HCT116 (cell line): ENCODE measurements around the gene YIF1B. TPM values are rescaled to one million over a fixed set of nuclear protein-coding genes. Genes with fewer than 3 reads are reported as not detected.

Source experiments
- ATAC-seq: fragments of 200-7000 bp; cut with Tn5 transposase; 2 replicates; pipeline ENCODE4 v1.9.1; 2020; ENCODE audit warnings: mild to moderate bottlenecking, moderate library complexity
- BruUV-seq: library from RNA; stranded (reverse); fragments of 400-500 nt; replicated peaks from 2 replicates; lab custom pipeline; 2021; lab: Mats Ljungman, UMichigan
- CTCF ChIA-PET: fragments of 300-600 bp; sonication (Branson Sonifier 250); formaldehyde crosslinking; loops from one replicate; lab custom pipeline; 2021; ENCODE audit warnings: antibody characterized with exemption; lab: Charles Lee
- POLR2A ChIA-PET: fragments of 300-600, 350-600 bp; sonication (Branson Sonifier 250); formaldehyde crosslinking; loops from one replicate; lab custom pipeline; 2021; ENCODE audit warnings: antibody characterized with exemption; lab: Charles Lee
- RAD21 ChIA-PET, 2 experiments: fragments of 300-600 bp; sonication (Branson Sonifier 250); formaldehyde crosslinking; loops; one replicate each; lab custom pipeline; 2023; ENCODE audit warnings: low total read pairs in 2 of 2; ENCODE audit not compliant: uncharacterized antibody in 2 of 2, unreplicated experiment in 2 of 2, low non-redundant PET in 1 of 2; lab: Charles Lee
- DNase-seq: peaks from one replicate; pipeline ENCODE4 v3.0.0-alpha.2; 2010; ENCODE audit warnings: low read depth, low spot score
- H2AFZ ChIP-seq: fragments of 200-600 bp; shearing (Covaris generic), sonication (generic); 2 replicates; pipeline ENCODE4 v1.6.1; 2017; ENCODE audit warnings: low read depth, mixed run types, mixed read lengths, antibody characterized with exemption, low read length; ENCODE audit not compliant: poor library complexity, severe bottlenecking
- H3K27ac ChIP-seq: 2 replicates; pipeline ENCODE4 v1.5.1; 2012; ENCODE audit warnings: low read depth, low read length
- H3K27me3 ChIP-seq: fragments of 200-600 bp; sonication (generic); 2 replicates; pipeline ENCODE4 v1.6.1; 2016; ENCODE audit warnings: mixed run types, low read length, mixed read lengths; ENCODE audit not compliant: insufficient read depth
- H3K36me3 ChIP-seq, 2 experiments: fragments of 200-500 bp in 1 of 2; fragments of 200-600 bp in 1 of 2; sonication (Bioruptor generic) in 1 of 2; sonication (generic) in 1 of 2; 2 replicates each; pipeline versions ENCODE4 v1.5.1 to v1.6.1; 2014 to 2016; ENCODE audit warnings: low read length in 2 of 2, inconsistent platforms in 1 of 2, mixed read lengths in 1 of 2, mixed run types in 1 of 2; ENCODE audit not compliant: insufficient read depth in 2 of 2, control insufficient read depth in 1 of 2
- H3K4me1 ChIP-seq, 2 experiments: fragments of 200-600 bp in 1 of 2; sonication (generic) in 1 of 2; 2 replicates each; pipeline versions ENCODE4 v1.5.1 to v1.6.1; 2012 to 2017; ENCODE audit warnings: low read length in 2 of 2, inconsistent platforms in 1 of 2, mild to moderate bottlenecking in 1 of 2, mixed read lengths in 1 of 2, mixed run types in 1 of 2, moderate library complexity in 1 of 2; ENCODE audit not compliant: insufficient read depth in 2 of 2, control insufficient read depth in 1 of 2
- H3K4me2 ChIP-seq: fragments of 200-600 bp; sonication (generic); 2 replicates; pipeline ENCODE4 v1.6.1; 2017; ENCODE audit warnings: mixed run types, low read length, mixed read lengths
- H3K4me3 ChIP-seq, 2 experiments: fragments of 200-600 bp in 1 of 2; sonication (generic) in 1 of 2; replicated peaks in 1 of 2; 2 replicates each; pipeline ENCODE4 v1.5.1; 2011 to 2016; ENCODE audit warnings: low read length in 2 of 2, control low read depth in 1 of 2, low read depth in 1 of 2, mild to moderate bottlenecking in 1 of 2, mixed read lengths in 1 of 2, mixed run types in 1 of 2
- H3K79me2 ChIP-seq: fragments of 200-600 bp; sonication (generic); 2 replicates; pipeline ENCODE4 v1.6.1; 2017; ENCODE audit warnings: mild to moderate bottlenecking, mixed run types, low read length, moderate library complexity, mixed read lengths; ENCODE audit not compliant: insufficient read depth
- H3K9ac ChIP-seq: fragments of 200-600 bp; sonication (generic); 2 replicates; pipeline ENCODE4 v1.6.1; 2016; ENCODE audit warnings: low read length, mixed read lengths
- H3K9me2 ChIP-seq: fragments of 200-600 bp; sonication (generic), shearing (Covaris generic); 2 replicates; pipeline ENCODE4 v1.6.1; 2017; ENCODE audit warnings: mixed run types, mild to moderate bottlenecking, moderate library complexity; ENCODE audit not compliant: insufficient read depth
- H3K9me3 ChIP-seq, 2 experiments: fragments of 200-500 bp in 1 of 2; fragments of 200-600 bp in 1 of 2; sonication (Bioruptor generic) in 1 of 2; sonication (generic) in 1 of 2; 2 replicates each; pipeline ENCODE4 v1.6.1; 2014 to 2017; ENCODE audit warnings: low read length in 2 of 2, mixed read lengths in 2 of 2, inconsistent platforms in 1 of 2, low read depth in 1 of 2, mild to moderate bottlenecking in 1 of 2, mixed run types in 1 of 2, moderate library complexity in 1 of 2; ENCODE audit not compliant: control insufficient read depth in 1 of 2, insufficient read depth in 1 of 2
- H4K20me1 ChIP-seq: fragments of 200-600 bp; sonication (generic), shearing (Covaris generic); 2 replicates; pipeline ENCODE4 v1.6.1; 2017; ENCODE audit warnings: mixed run types, mild to moderate bottlenecking, moderate library complexity; ENCODE audit not compliant: insufficient read depth
- ATF3 ChIP-seq: IDR thresholded peaks from 2 replicates; pipeline ENCODE4 v1.6.1; 2012
- CEBPB ChIP-seq: IDR thresholded peaks from 2 replicates; pipeline ENCODE4 v1.6.1; 2012; ENCODE audit warnings: low read depth
- CTCF ChIP-seq, 3 experiments: fragments of 200-600 bp in 1 of 3; sonication (generic) in 1 of 3; IDR thresholded peaks in 2 of 3; conservative IDR thresholded peaks in 1 of 3; 2 replicates each; pipeline ENCODE4 v1.5.1; 2012 to 2017; ENCODE audit warnings: low read depth in 2 of 3, low read length in 2 of 3, antibody characterized with exemption in 1 of 3, borderline replicate concordance in 1 of 3, control low read depth in 1 of 3, mild to moderate bottlenecking in 1 of 3, mixed read lengths in 1 of 3, mixed run types in 1 of 3, moderate library complexity in 1 of 3; ENCODE audit not compliant: insufficient read depth in 1 of 3
- ELF1 ChIP-seq: IDR thresholded peaks from 2 replicates; pipeline ENCODE4 v1.6.1; 2012; ENCODE audit warnings: low read depth, borderline replicate concordance
- EZH2 ChIP-seq: fragments of 200-600 bp; sonication (generic); IDR thresholded peaks from 2 replicates; pipeline ENCODE4 v1.6.1; 2017; ENCODE audit warnings: antibody characterized with exemption, mixed run types
- FOSL1 ChIP-seq: IDR thresholded peaks from 2 replicates; pipeline ENCODE4 v1.6.1; 2012; ENCODE audit warnings: low read depth
- JUND ChIP-seq: IDR thresholded peaks from 2 replicates; pipeline ENCODE4 v1.6.1; 2012
- MAX ChIP-seq: IDR thresholded peaks from 2 replicates; pipeline ENCODE4 v1.6.1; 2012
- POLR2A ChIP-seq: IDR thresholded peaks from 2 replicates; pipeline ENCODE4 v1.7.0; 2011; ENCODE audit warnings: borderline replicate concordance; ENCODE audit not compliant: insufficient read depth, insufficient read length; ENCODE audit errors: extremely low read depth
- RAD21 ChIP-seq: IDR thresholded peaks from 2 replicates; pipeline ENCODE4 v1.6.1; 2012; ENCODE audit warnings: low read depth, mild to moderate bottlenecking
- REST ChIP-seq: IDR thresholded peaks from 2 replicates; pipeline ENCODE4 v1.6.1; 2012; ENCODE audit warnings: low read depth
- SP1 ChIP-seq: IDR thresholded peaks from 2 replicates; pipeline ENCODE4 v1.6.1; 2012; ENCODE audit warnings: low read depth
- TCF7L2 ChIP-seq: IDR thresholded peaks from 2 replicates; pipeline ENCODE4 v1.7.0; 2011; ENCODE audit warnings: borderline replicate concordance, inconsistent platforms; ENCODE audit not compliant: insufficient read depth, insufficient read length; ENCODE audit errors: extremely low read depth
- ZFX ChIP-seq: fragments of 450-650 bp; IDR thresholded peaks from 2 replicates; pipeline ENCODE4 v1.6.1; 2017
- intact Hi-C: fragments of 100-400 bp; cut with micrococcal nuclease; formaldehyde crosslinking; loops from 2 replicates; pipeline ENCODE4 v1.10.0; 2022
- total RNA-seq: library from RNA; stranded (reverse); gene quantifications from one replicate; pipeline ENCODE4 v1.2.1, GENCODE V29; 2021; ENCODE audit not compliant: unreplicated experiment

Gene YIF1B
- total RNA-seq, 1 experiment from 2014 or later: 67.5 TPM

GRCh38 chr19:38276942-38277517 is 38.7 kb downstream of the YIF1B start:
- peaks cover 6 to 27% of the 10 kb centered on the region in 2 experiments; a peak in 3 of 4 replicates for H3K36me3 ChIP-seq
- H3K79me2 ChIP-seq: peaks cover 100% of the 10 kb centered on the region

GRCh38 chr19:38274739-38275138 is 41.0 kb downstream of the YIF1B start:
- ChIA-PET RAD21 (no interaction called here), POLR2A (no interaction called here), CTCF (no interaction called here)
- Histone ChIP-seq H3K4me2 (no peak overlapping the region), H3K4me3 (no peak overlapping the region), H3K9me3 (no peaks in the 10 kb centered on the region), H3K36me3 (peaks cover 2 to 14% of the 10 kb centered on the region in 2 experiments; a peak in 2 of 4 replicates), H3K79me2 (peaks cover 100% of the 10 kb centered on the region), H3K9ac (no peak overlapping the region), H3K4me1 (peaks cover 18 to 38% of the 10 kb centered on the region in 2 experiments), H3K27me3 (no peaks in the 10 kb centered on the region), H4K20me1 (peaks cover 10% of the 10 kb centered on the region; the same call in 1 of the 2 replicates), H3K27ac (no peak overlapping the region), H2AFZ (no peak overlapping the region), H3K9me2 (no peaks in the 10 kb centered on the region)
- intact Hi-C loops: no loop called here
- no TSS peak for BruUV-seq
- DNase-seq (no peak), ATAC-seq (no peak)
- no peak for TF ChIP-seq FOSL1
- no peak for TF ChIP-seq RAD21
- TF ChIP-seq CEBPB: no peak
- no peak for TF ChIP-seq MAX
- no peak for TF ChIP-seq ATF3
- no peak for TF ChIP-seq REST
- no peak for TF ChIP-seq CTCF (IDR thresholded peaks at IDR 0.05 in 2 of 3, conservative IDR thresholded peaks at IDR 0.05 in 1 of 3; ENCODE audit: borderline replicate concordance in 1 of 3, insufficient read depth in 1 of 3, low read depth in 2 of 3, low read length in 2 of 3)
- TF ChIP-seq POLR2A: no peak
- TF ChIP-seq EZH2: no peak
- no peak for TF ChIP-seq TCF7L2

More at GRCh38 chr19:38276942-38277517, 38.7 kb downstream of the YIF1B start:
- RAD21 ChIA-PET: interaction anchor here in 1 of 2 experiments (1.2 kb wide), 1 partner anchor 13 kb away, joined by 3 read pairs; the partner anchor contains the start of gene SPINT2
- no peak for TF ChIP-seq JUND
- no peak for TF ChIP-seq ATF3
- TF ChIP-seq SP1: no peak
- no peak for TF ChIP-seq ELF1
- TF ChIP-seq ZFX: no peak
- no peaks in the 10 kb centered on the region for H3K9me2 ChIP-seq
- H3K4me2 ChIP-seq: no peak overlapping the region
- BruUV-seq: no TSS peak
- CTCF ChIA-PET: interaction anchor here (1.2 kb wide), 1 partner anchor 33 kb away, joined by 3 read pairs; no protein-coding TSS in a partner anchor
- POLR2A ChIA-PET: interaction anchor here (1.5 to 1.7 kb wide), 2 partner anchors 13 to 27 kb away, joined by 3 to 4 read pairs; partner anchors contain the start of genes C19orf33 and SPINT2
- H3K9me3 ChIP-seq: no peaks in the 10 kb centered on the region
- no peak overlapping the region for H3K27ac ChIP-seq
- H2AFZ ChIP-seq: no peak overlapping the region
- H3K4me1 ChIP-seq: peaks cover 7 to 32% of the 10 kb centered on the region in 2 experiments; a peak in 3 of 4 replicates
- no peak overlapping the region for H3K4me3 ChIP-seq
- intact Hi-C loops: no loop called here
- H3K9ac ChIP-seq: no peak overlapping the region
- no peaks in the 10 kb centered on the region for H3K27me3 ChIP-seq
- no peak for DNase-seq
- H4K20me1 ChIP-seq: peaks cover 15% of the 10 kb centered on the region; the same call in 1 of the 2 replicates
- ATAC-seq: no peak
